Memory B cell (primary cell): ENCODE results near the gene STXBP6.
"Not testable (repeated sequence)": the region's sequence is repeated elsewhere in the genome, so short reads cannot be mapped to it uniquely, and the experiment has no call there.

Source experiments
- ATAC-seq: fragments of 150-1000 bp; cut with Tn5 transposase; 2 replicates; pipeline ENCODE4 v1.10.0; 2021; ENCODE audit warnings: low read depth, mild to moderate bottlenecking, moderate library complexity
- DNase-seq, 2 donors: peaks; one replicate each; pipeline ENCODE4 v3.0.0; 2022; ENCODE audit warnings: low spot score in 2 of 2
- H3K27ac Mint-ChIP-seq: one replicate; pipeline ENCODE4 v1.8.0; 2022; ENCODE audit warnings: mild to moderate bottlenecking, moderate library complexity, mixed read lengths
- H3K27me3 Mint-ChIP-seq: one replicate; pipeline ENCODE4 v1.8.0; 2022; ENCODE audit warnings: mixed read lengths
- H3K36me3 Mint-ChIP-seq: one replicate; pipeline ENCODE4 v1.8.0; 2022; ENCODE audit warnings: mild to moderate bottlenecking, mixed read lengths
- H3K4me1 Mint-ChIP-seq: one replicate; pipeline ENCODE4 v1.8.0; 2022; ENCODE audit warnings: mixed read lengths
- H3K4me3 Mint-ChIP-seq: one replicate; pipeline ENCODE4 v1.8.0; 2022; ENCODE audit warnings: mild to moderate bottlenecking, moderate library complexity, mixed read lengths
- H3K9me3 Mint-ChIP-seq: one replicate; pipeline ENCODE4 v1.8.0; 2022; ENCODE audit warnings: mixed read lengths

Gene STXBP6

DNA sequence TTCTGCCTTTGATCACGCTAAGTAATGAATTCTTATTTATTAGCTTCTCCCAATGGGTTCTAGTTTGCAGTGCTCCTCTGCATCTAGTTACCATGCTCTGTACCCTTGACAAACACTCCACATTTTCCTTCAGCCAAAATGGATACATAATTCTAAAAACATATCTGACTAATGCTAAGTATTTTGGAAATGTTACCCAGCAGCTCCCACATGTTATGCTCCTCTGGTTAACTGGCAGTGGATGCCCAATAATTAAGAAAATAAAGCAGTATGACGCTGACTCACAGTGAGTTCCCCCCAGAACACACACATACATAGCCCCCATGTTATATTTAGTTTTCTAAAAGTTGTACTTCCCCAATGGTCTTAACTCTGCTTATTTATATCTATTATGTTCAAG is 74.6 kb downstream of the STXBP6 start:
- peaks cover 7% of the 10 kb centered on the region for H3K27me3 Mint-ChIP-seq
- H3K36me3 Mint-ChIP-seq = no peaks in the 10 kb centered on the region
- no peak overlapping the region for H3K4me3 Mint-ChIP-seq
- DNase-seq (no peak), ATAC-seq (no peak)
- no peak overlapping the region for H3K27ac Mint-ChIP-seq
- H3K4me1 Mint-ChIP-seq = no peaks in the 10 kb centered on the region
- no peaks in the 10 kb centered on the region for H3K9me3 Mint-ChIP-seq

DNA sequence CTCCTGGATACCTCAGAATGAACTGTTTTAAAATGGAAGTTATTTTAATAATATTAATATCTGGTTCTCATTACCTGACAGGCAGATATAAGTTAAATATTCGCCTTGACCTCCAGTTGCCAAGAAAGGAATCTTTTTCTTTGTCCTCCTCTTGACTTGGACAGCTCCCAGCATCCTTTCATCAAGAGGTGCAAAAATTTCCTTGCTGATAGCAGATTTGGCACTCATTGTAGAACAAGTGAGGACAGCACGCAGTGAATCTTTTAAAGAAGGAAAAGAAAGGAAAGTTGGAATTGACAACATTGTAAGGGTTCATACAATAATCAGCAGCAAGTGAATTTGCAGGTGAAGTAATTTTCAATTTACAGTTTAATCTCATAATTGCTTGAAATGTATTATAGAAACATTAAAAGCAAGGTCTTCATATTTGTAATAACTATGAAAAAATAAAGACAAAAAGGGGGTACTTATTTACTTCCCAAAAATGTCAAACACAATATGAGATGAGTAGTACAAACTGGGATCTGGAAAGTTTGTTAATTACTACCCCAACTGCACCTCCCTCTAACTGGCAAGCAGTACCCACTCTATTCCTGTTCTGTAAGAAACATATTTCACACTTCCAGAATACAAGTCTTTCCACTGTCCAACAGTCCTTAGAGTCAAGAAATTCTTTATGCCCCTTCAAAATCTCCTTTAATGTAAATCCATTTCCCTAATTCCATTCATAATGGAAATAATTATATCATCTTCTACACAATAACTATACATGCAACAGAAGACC is 75.2 kb downstream of the STXBP6 start:
- no peaks in the 10 kb centered on the region for H3K9me3 Mint-ChIP-seq

GRCh38 chr14:24972844-24973243 is 77.1 kb downstream of the STXBP6 start:
- Mint-ChIP-seq H3K27ac (no peak overlapping the region), H3K27me3 (peaks cover 2% of the 10 kb centered on the region), H3K4me3 (no peak overlapping the region), H3K4me1 (no peaks in the 10 kb centered on the region), H3K9me3 (no peaks in the 10 kb centered on the region), H3K36me3 (no peaks in the 10 kb centered on the region)
- ATAC-seq = no peak
- no peak for DNase-seq

More for the DNA sequence above, 75.2 kb downstream of the STXBP6 start:
- Mint-ChIP-seq H3K27me3 (peaks cover 6% of the 10 kb centered on the region), H3K4me3 (no peak overlapping the region), H3K27ac (no peak overlapping the region), H3K36me3 (no peaks in the 10 kb centered on the region), H3K4me1 (no peaks in the 10 kb centered on the region)
- DNase-seq (no peak), ATAC-seq (no peak)

- ATAC-seq (no peak), DNase-seq (no peak)
- Mint-ChIP-seq H3K27ac (no peak overlapping the region), H3K9me3 (no peaks in the 10 kb centered on the region), H3K4me1 (no peaks in the 10 kb centered on the region), H3K4me3 (no peak overlapping the region), H3K36me3 (no peaks in the 10 kb centered on the region), H3K27me3 (peaks cover 4% of the 10 kb centered on the region)
Observed at GRCh38 chr14:24971255-24971654, 78.7 kb downstream of the STXBP6 start.

- Mint-ChIP-seq H3K4me3 (no peak overlapping the region), H3K4me1 (no peaks in the 10 kb centered on the region), H3K27me3 (peaks cover 2% of the 10 kb centered on the region), H3K9me3 (no peaks in the 10 kb centered on the region), H3K36me3 (no peaks in the 10 kb centered on the region), H3K27ac (no peak overlapping the region)
- ATAC-seq (no peak), DNase-seq (no peak)
Observed at GRCh38 chr14:24966579-24966964, 83.4 kb downstream of the STXBP6 start.

- no peaks in the 10 kb centered on the region for H3K9me3 Mint-ChIP-seq
- no peak for DNase-seq
- no peaks in the 10 kb centered on the region for H3K4me1 Mint-ChIP-seq
- no peaks in the 10 kb centered on the region for H3K36me3 Mint-ChIP-seq
- ATAC-seq = no peak
- H3K27ac Mint-ChIP-seq = no peak overlapping the region
- H3K27me3 Mint-ChIP-seq = peaks cover 2% of the 10 kb centered on the region
- no peak overlapping the region for H3K4me3 Mint-ChIP-seq
Observed at GRCh38 chr14:24965934-24966578, 83.9 kb downstream of the STXBP6 start.

DNA sequence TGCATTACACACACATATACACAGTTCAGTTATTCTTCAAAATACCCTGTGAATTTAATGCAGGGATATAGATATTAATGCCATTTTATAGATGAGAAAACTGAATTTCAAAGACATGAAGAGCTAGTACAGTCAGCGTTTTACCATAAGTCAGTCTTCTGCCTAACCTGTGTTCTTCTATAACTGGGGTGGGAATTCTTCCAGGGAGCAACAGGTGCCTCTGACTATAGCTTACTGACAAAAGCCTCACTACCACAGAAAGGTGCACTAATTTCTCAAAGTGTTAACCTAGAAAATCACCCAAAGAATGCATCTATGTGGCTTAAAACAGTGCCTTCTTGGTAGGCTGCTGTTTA is 84.4 kb downstream of the STXBP6 start:
- no peak overlapping the region for H3K27ac Mint-ChIP-seq
- H3K9me3 Mint-ChIP-seq = no peaks in the 10 kb centered on the region
- DNase-seq = no peak
- ATAC-seq = no peak
- H3K4me3 Mint-ChIP-seq = no peak overlapping the region
- H3K4me1 Mint-ChIP-seq = no peaks in the 10 kb centered on the region
- H3K27me3 Mint-ChIP-seq = peaks cover 2% of the 10 kb centered on the region
- H3K36me3 Mint-ChIP-seq = no peaks in the 10 kb centered on the region

GRCh38 chr14:24964591-24964990 is 85.4 kb downstream of the STXBP6 start:
- Mint-ChIP-seq H3K4me3 (no peak overlapping the region), H3K27me3 (peaks cover 2% of the 10 kb centered on the region), H3K36me3 (no peaks in the 10 kb centered on the region), H3K4me1 (no peaks in the 10 kb centered on the region), H3K27ac (no peak overlapping the region), H3K9me3 (no peaks in the 10 kb centered on the region)
- ATAC-seq (no peak), DNase-seq (no peak)

GRCh38 chr14:24964048-24964447 is 85.9 kb downstream of the STXBP6 start:
- no peaks in the 10 kb centered on the region for H3K4me1 Mint-ChIP-seq
- ATAC-seq = no peak
- no peaks in the 10 kb centered on the region for H3K36me3 Mint-ChIP-seq
- no peak overlapping the region for H3K4me3 Mint-ChIP-seq
- H3K27me3 Mint-ChIP-seq = peaks cover 2% of the 10 kb centered on the region
- no peak for DNase-seq
- H3K9me3 Mint-ChIP-seq = no peaks in the 10 kb centered on the region
- H3K27ac Mint-ChIP-seq = no peak overlapping the region

DNA sequence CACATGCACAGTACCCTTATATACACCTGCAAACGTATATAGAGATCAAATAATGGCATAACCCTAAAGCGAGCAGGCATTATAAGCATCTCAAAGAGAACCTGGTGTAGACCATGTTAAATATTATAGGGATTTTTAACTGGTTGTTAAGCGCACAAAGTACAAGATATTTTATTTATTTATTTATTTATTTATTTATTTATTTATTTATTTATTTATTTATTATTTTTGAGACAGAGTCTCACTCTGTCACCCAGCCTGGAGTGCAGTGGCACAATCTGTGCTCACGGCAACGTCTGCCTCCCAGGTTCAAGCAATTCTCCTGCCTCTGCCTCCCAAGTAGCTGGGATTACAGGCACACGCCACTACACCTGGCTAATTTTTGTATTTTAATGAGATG is 87.8 kb downstream of the STXBP6 start:
- H3K4me3 Mint-ChIP-seq, H3K27ac Mint-ChIP-seq, H3K27me3 Mint-ChIP-seq, H3K9me3 Mint-ChIP-seq, H3K4me1 Mint-ChIP-seq, ATAC-seq, H3K36me3 Mint-ChIP-seq, DNase-seq: not testable (repeated sequence)

- DNase-seq (no peak), ATAC-seq (no peak)
- H3K9me3 Mint-ChIP-seq = no peaks in the 10 kb centered on the region
- H3K4me1 Mint-ChIP-seq = no peaks in the 10 kb centered on the region
- no peaks in the 10 kb centered on the region for H3K36me3 Mint-ChIP-seq
- no peak overlapping the region for H3K4me3 Mint-ChIP-seq
- H3K27me3 Mint-ChIP-seq = peaks cover 1% of the 10 kb centered on the region
- no peak overlapping the region for H3K27ac Mint-ChIP-seq
Observed at GRCh38 chr14:24960816-24961215, 89.1 kb downstream of the STXBP6 start.

- peaks cover 5% of the 10 kb centered on the region for H3K27me3 Mint-ChIP-seq
Observed at GRCh38 chr14:24959791-24960331, 90.1 kb downstream of the STXBP6 start.

DNA sequence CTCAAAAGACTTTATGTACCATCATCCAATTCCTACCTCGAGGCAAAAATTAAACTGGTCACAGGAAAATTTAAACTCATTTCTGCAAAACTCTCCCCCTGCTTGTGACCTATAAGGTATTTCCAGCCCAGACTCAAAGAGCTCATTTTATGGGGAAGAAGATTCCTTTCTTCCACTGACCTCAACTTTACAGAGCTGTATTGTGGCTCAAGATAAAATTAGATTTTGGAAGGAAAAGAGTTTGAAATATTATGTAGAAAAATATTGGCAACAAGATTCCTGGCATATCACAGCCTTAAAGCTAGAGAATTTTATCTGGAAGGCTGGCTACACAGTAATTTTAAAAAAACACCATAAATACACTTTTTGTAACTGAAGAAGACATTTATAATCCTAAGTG is 91.7 kb downstream of the STXBP6 start:
- H3K4me3 Mint-ChIP-seq = no peak overlapping the region
- no peaks in the 10 kb centered on the region for H3K9me3 Mint-ChIP-seq
- H3K27ac Mint-ChIP-seq = no peak overlapping the region
- H3K27me3 Mint-ChIP-seq = peaks cover 8% of the 10 kb centered on the region
- DNase-seq = no peak
- H3K4me1 Mint-ChIP-seq = no peaks in the 10 kb centered on the region
- ATAC-seq = no peak
- no peaks in the 10 kb centered on the region for H3K36me3 Mint-ChIP-seq

More at GRCh38 chr14:24959791-24960331, 90.1 kb downstream of the STXBP6 start:
- Mint-ChIP-seq H3K4me1 (no peaks in the 10 kb centered on the region), H3K4me3 (no peak overlapping the region), H3K27ac (no peak overlapping the region), H3K36me3 (no peaks in the 10 kb centered on the region), H3K9me3 (no peaks in the 10 kb centered on the region)
- no peak for DNase-seq
- ATAC-seq = no peak

DNA sequence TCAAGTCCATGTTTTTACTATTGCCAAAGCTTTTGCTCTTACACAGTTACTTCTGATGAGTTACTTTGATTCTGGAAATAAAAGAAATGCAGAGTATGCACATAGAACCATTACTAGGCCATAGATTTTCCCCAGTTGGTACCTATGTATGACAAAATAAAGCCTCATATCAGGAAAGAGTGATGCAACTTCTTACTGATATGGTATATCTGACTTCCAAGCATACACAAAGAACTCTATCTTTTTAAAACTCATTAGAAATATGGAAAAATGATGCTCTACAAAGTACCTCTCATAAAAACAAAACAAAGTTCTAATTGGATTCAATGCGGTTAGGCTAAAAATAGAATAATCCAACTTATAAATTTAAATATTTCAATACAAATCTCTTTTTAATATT is 92.1 kb downstream of the STXBP6 start:
- H3K36me3 Mint-ChIP-seq = no peaks in the 10 kb centered on the region
- H3K27me3 Mint-ChIP-seq = peaks cover 12% of the 10 kb centered on the region
- H3K4me3 Mint-ChIP-seq = no peak overlapping the region
- no peak overlapping the region for H3K27ac Mint-ChIP-seq
- no peaks in the 10 kb centered on the region for H3K9me3 Mint-ChIP-seq
- H3K4me1 Mint-ChIP-seq = no peaks in the 10 kb centered on the region
- DNase-seq (no peak), ATAC-seq (no peak)

- Mint-ChIP-seq H3K4me1 (no peaks in the 10 kb centered on the region), H3K4me3 (no peak overlapping the region), H3K9me3 (no peaks in the 10 kb centered on the region), H3K36me3 (no peaks in the 10 kb centered on the region), H3K27ac (no peak overlapping the region), H3K27me3 (peaks cover 12% of the 10 kb centered on the region)
- ATAC-seq = no peak
- DNase-seq = no peak
Observed at GRCh38 chr14:24956104-24956503, 93.8 kb downstream of the STXBP6 start.
